ENCODE measurements around the gene CDH4. TPM values are rescaled to one million over a fixed set of nuclear protein-coding genes. Genes with fewer than 3 reads are reported as not detected.
"Not testable (repeated sequence)": the region's sequence is repeated elsewhere in the genome, so short reads cannot be mapped to it uniquely, and the experiment has no call there.

The CDH4 gene
- total RNA-seq, 1 donor from 2014 or later, result 8.9 TPM

GRCh38 chr20:61399433-61399832 lies 147.4 kb downstream of the CDH4 start:
- Mint-ChIP-seq H3K9me3 (no peaks in the 10 kb centered on the region), H3K36me3 (ENCODE audit: low read depth) (no peaks in the 10 kb centered on the region), H3K27me3 (ENCODE audit: low read depth) (no peaks in the 10 kb centered on the region), H3K4me1 (peaks cover 2% of the 10 kb centered on the region), H3K27ac (ENCODE audit: unreplicated experiment) (peak overlapping the region; percentile 75), H3K4me3 (no peak overlapping the region)
- DNase-seq (ENCODE audit: low read depth, low spot score), result no peak
- TF ChIP-seq CTCF (conservative IDR thresholded peaks at IDR 0.05), result no peak

GRCh38 chr20:61400499-61400898 lies 148.4 kb downstream of the CDH4 start:
- H3K4me3 Mint-ChIP-seq, result no peak overlapping the region
- peaks cover 3% of the 10 kb centered on the region for H3K4me1 Mint-ChIP-seq
- H3K27me3 Mint-ChIP-seq (ENCODE audit: low read depth), result no peaks in the 10 kb centered on the region
- DNase-seq (ENCODE audit: low read depth, low spot score), result no peak
- no peak for TF ChIP-seq CTCF (conservative IDR thresholded peaks at IDR 0.05)
- H3K27ac Mint-ChIP-seq (ENCODE audit: unreplicated experiment), result no peak overlapping the region
- no peaks in the 10 kb centered on the region for H3K36me3 Mint-ChIP-seq (ENCODE audit: low read depth)
- no peaks in the 10 kb centered on the region for H3K9me3 Mint-ChIP-seq

- Mint-ChIP-seq H3K36me3 (ENCODE audit: low read depth) (peaks cover 8% of the 10 kb centered on the region), H3K4me3 (no peak overlapping the region), H3K9me3 (peaks cover 3% of the 10 kb centered on the region), H3K27ac (ENCODE audit: unreplicated experiment) (no peak overlapping the region), H3K4me1 (peaks cover 3% of the 10 kb centered on the region), H3K27me3 (ENCODE audit: low read depth) (no peaks in the 10 kb centered on the region)
- no peak for TF ChIP-seq CTCF (conservative IDR thresholded peaks at IDR 0.05)
- no peak for DNase-seq (ENCODE audit: low read depth, low spot score)
Observed at GRCh38 chr20:61404303-61404702, 152.2 kb downstream of the CDH4 start.

GRCh38 chr20:61405007-61405406 lies 152.9 kb downstream of the CDH4 start:
- Mint-ChIP-seq H3K36me3 (ENCODE audit: low read depth) (peaks cover 8% of the 10 kb centered on the region), H3K4me3 (no peak overlapping the region), H3K27ac (ENCODE audit: unreplicated experiment) (no peak overlapping the region), H3K27me3 (ENCODE audit: low read depth) (no peaks in the 10 kb centered on the region), H3K9me3 (peaks cover 3% of the 10 kb centered on the region), H3K4me1 (peaks cover 3% of the 10 kb centered on the region)
- DNase-seq (ENCODE audit: low read depth, low spot score), result no peak
- no peak for TF ChIP-seq CTCF (conservative IDR thresholded peaks at IDR 0.05)

- not testable (repeated sequence) for H3K9me3 Mint-ChIP-seq; H3K4me1 Mint-ChIP-seq; H3K27me3 Mint-ChIP-seq (ENCODE audit: low read depth); H3K4me3 Mint-ChIP-seq; H3K36me3 Mint-ChIP-seq (ENCODE audit: low read depth); DNase-seq (ENCODE audit: low read depth, low spot score)
- H3K27ac Mint-ChIP-seq (ENCODE audit: unreplicated experiment), result peak overlapping the region; percentile 35
Observed at GRCh38 chr20:61406773-61407172, 154.7 kb downstream of the CDH4 start.

- H3K4me3 Mint-ChIP-seq, result no peak overlapping the region
- TF ChIP-seq CTCF (conservative IDR thresholded peaks at IDR 0.05), result no peak
- peaks cover 3% of the 10 kb centered on the region for H3K4me1 Mint-ChIP-seq
- H3K9me3 Mint-ChIP-seq, result peaks cover 3% of the 10 kb centered on the region
- peaks cover 8% of the 10 kb centered on the region for H3K36me3 Mint-ChIP-seq (ENCODE audit: low read depth)
- no peak for DNase-seq (ENCODE audit: low read depth, low spot score)
- H3K27ac Mint-ChIP-seq (ENCODE audit: unreplicated experiment), result no peak overlapping the region
- no peaks in the 10 kb centered on the region for H3K27me3 Mint-ChIP-seq (ENCODE audit: low read depth)
Observed at GRCh38 chr20:61407561-61407960, 155.5 kb downstream of the CDH4 start.

All from neural crest cell (in vitro differentiated cells).